ENCODE measurements around the gene SDCBP2.

- TF ChIP-seq SP1 (IDR thresholded peaks at IDR 0.05) (no peak), SUZ12 (IDR thresholded peaks at IDR 0.05) (no peak)
Observed at GRCh38 chr20:1292620-1293019, 36.3 kb downstream of the SDCBP2 start.

Measured in HEK293T (cell line).